HepG2 (cell line): ENCODE data around the gene MTR. TPM values are rescaled to one million over a fixed set of nuclear protein-coding genes. Genes with fewer than 3 reads are reported as not detected.

Source experiments
- ATAC-seq: fragments of 200-7000 bp; cut with Tn5 transposase; 3 replicates; pipeline ENCODE4 v1.9.1; 2020; ENCODE audit warnings: mild to moderate bottlenecking, moderate library complexity
- BruUV-seq: library from RNA; stranded (reverse); fragments of 400-500 nt; replicated peaks from 2 replicates; lab custom pipeline; 2021; lab: Mats Ljungman, UMichigan
- CTCF ChIA-PET: fragments of 300-600 bp; formaldehyde crosslinking; extraction: SDS; loops from one replicate; lab custom pipeline; 2021; ENCODE audit warnings: low total read pairs, inconsistent platforms, low intra/inter-chr PET ratio; lab: Yijun Ruan, JAX
- POLR2A ChIA-PET: fragments of 350-600 bp; sonication (Branson Sonifier 250); formaldehyde crosslinking; loops from one replicate; lab custom pipeline; 2020; ENCODE audit warnings: antibody characterized with exemption, inconsistent platforms; lab: Yijun Ruan, JAX
- DNase-seq: peaks from one replicate; pipeline ENCODE4 v3.0.0-alpha.2; 2015; ENCODE audit warnings: low spot score
- FAIRE-seq: peaks from 3 replicates; lab custom pipeline; 2011; peaks lifted over from hg19 to GRCh38; lab: Jason Lieb, UNC
- H2AFZ ChIP-seq: one replicate; pipeline ENCODE4 v1.6.1; 2011; ENCODE audit warnings: low read length, inconsistent platforms
- H3K27ac ChIP-seq: fragments of 300-600 bp; 3 replicates; pipeline ENCODE4 v1.8.0; 2011; ENCODE audit warnings: mixed run types, mild to moderate bottlenecking, mixed read lengths, low read length, inconsistent platforms; ENCODE audit not compliant: insufficient read depth; ENCODE audit errors: extremely low read length
- H3K27me3 ChIP-seq, 2 experiments: fragments of 200-600 bp in 1 of 2; 2 replicates in 1 of 2; 3 replicates in 1 of 2; pipeline versions ENCODE4 v1.6.0 to v1.8.0; 2011; ENCODE audit warnings: low read length in 2 of 2, mild to moderate bottlenecking in 2 of 2, moderate library complexity in 2 of 2, inconsistent platforms in 1 of 2; ENCODE audit not compliant: insufficient read depth in 2 of 2, control insufficient read depth in 1 of 2
- H3K36me3 ChIP-seq, 2 experiments: fragments of 200-600 bp in 1 of 2; replicated peaks in 1 of 2; 2 replicates in 1 of 2; 3 replicates in 1 of 2; pipeline versions ENCODE4 v1.5.1 to v1.8.0; 2011; ENCODE audit warnings: low read length in 2 of 2, inconsistent platforms in 1 of 2; ENCODE audit not compliant: insufficient read depth in 2 of 2, control insufficient read depth in 1 of 2
- H3K4me1 ChIP-seq: 2 replicates; pipeline ENCODE4 v1.5.1; 2012; ENCODE audit warnings: low read length, inconsistent platforms; ENCODE audit not compliant: insufficient read depth
- H3K4me2 ChIP-seq: 2 replicates; pipeline ENCODE4 v1.6.0; 2011; ENCODE audit warnings: low read depth, low read length, inconsistent platforms
- H3K4me3 ChIP-seq, 3 experiments: fragments of 200-600 bp in 1 of 3; sonication (generic), shearing (Covaris generic) in 1 of 3; replicated peaks in 1 of 3; 2 replicates each; pipeline ENCODE4 v1.5.1; 2011 to 2016; ENCODE audit warnings: low read length in 3 of 3, inconsistent platforms in 2 of 3, low read depth in 2 of 3, mild to moderate bottlenecking in 2 of 3, control low read depth in 1 of 3, mixed read lengths in 1 of 3; ENCODE audit not compliant: insufficient read depth in 1 of 3
- H3K79me2 ChIP-seq: one replicate; pipeline ENCODE4 v1.6.1; 2011; ENCODE audit warnings: low read length, inconsistent platforms; ENCODE audit not compliant: insufficient read depth
- H3K9ac ChIP-seq: 2 replicates; pipeline ENCODE4 v1.6.0; 2011; ENCODE audit warnings: mild to moderate bottlenecking, low read depth, low read length, inconsistent platforms; ENCODE audit not compliant: insufficient read depth
- H3K9me3 ChIP-seq: 2 replicates; pipeline ENCODE4 v1.5.1; 2012; ENCODE audit warnings: mild to moderate bottlenecking, low read length
- H4K20me1 ChIP-seq: 2 replicates; pipeline ENCODE4 v1.6.0; 2011; ENCODE audit warnings: inconsistent platforms, mild to moderate bottlenecking, low read length, moderate library complexity; ENCODE audit not compliant: insufficient read depth
- EP300 ChIP-seq, 3 experiments: sonication (generic) in 1 of 3; formaldehyde crosslinking in 1 of 3; IDR thresholded peaks; 2 replicates each; pipeline versions ENCODE4 v1.5.1 to v1.6.1; 2011 to 2020; ENCODE audit warnings: low read depth in 2 of 3, low read length in 2 of 3, borderline replicate concordance in 1 of 3, improper control_type of control experiment in 1 of 3, mild to moderate bottlenecking in 1 of 3, missing genetic modification reagents in 1 of 3, moderate library complexity in 1 of 3
- ESRRA ChIP-seq: sonication (generic); formaldehyde crosslinking; IDR thresholded peaks from 2 replicates; pipeline ENCODE4 v1.5.1; 2020; ENCODE audit warnings: mild to moderate bottlenecking, low read depth, missing genetic modification reagents
- ETV6 ChIP-seq: sonication (generic); formaldehyde crosslinking; conservative IDR thresholded peaks from 2 replicates; pipeline ENCODE4 v1.4.0; 2020; ENCODE audit warnings: missing genetic modification reagents
- FOXA1 ChIP-seq, 2 experiments: fragments of 450-650 bp in 1 of 2; sonication (generic) in 1 of 2; formaldehyde crosslinking in 1 of 2; IDR thresholded peaks; 2 replicates each; pipeline versions ENCODE4 v1.4.0 to v1.6.1; 2016 to 2020; ENCODE audit warnings: missing genetic modification reagents in 1 of 2
- HOXD1 ChIP-seq: sonication (generic); formaldehyde crosslinking; IDR thresholded peaks from 2 replicates; pipeline ENCODE4 v1.5.0; 2020; ENCODE audit warnings: missing genetic modification reagents
- MED1 ChIP-seq: sonication (generic); formaldehyde crosslinking; IDR thresholded peaks from 2 replicates; pipeline ENCODE4 v1.4.0; 2020; ENCODE audit warnings: missing genetic modification reagents
- MXI1 ChIP-seq: IDR thresholded peaks from 3 replicates; pipeline ENCODE4 v1.6.1; 2012; ENCODE audit warnings: low read depth, low read length, inconsistent platforms, borderline replicate concordance
- NONO ChIP-seq, 2 experiments: fragments of 450-650 bp in 1 of 2; sonication (generic) in 1 of 2; formaldehyde crosslinking in 1 of 2; IDR thresholded peaks in 1 of 2; conservative IDR thresholded peaks in 1 of 2; 2 replicates each; pipeline versions ENCODE4 v1.6.1 to v1.8.0; 2017 to 2022; ENCODE audit warnings: mild to moderate bottlenecking in 1 of 2, missing genetic modification reagents in 1 of 2, moderate library complexity in 1 of 2
- PPARG ChIP-seq: conservative IDR thresholded peaks from 2 replicates; pipeline ENCODE4 v1.6.1; 2016; ENCODE audit warnings: missing biosample characterization, missing genetic modification reagents
- TFDP2 ChIP-seq: sonication (generic); formaldehyde crosslinking; IDR thresholded peaks from 2 replicates; pipeline ENCODE4 v1.4.0; 2020; ENCODE audit warnings: missing genetic modification reagents
- ZBTB38 ChIP-seq: sonication (generic); formaldehyde crosslinking; IDR thresholded peaks from 2 replicates; pipeline ENCODE4 v1.5.1; 2020; ENCODE audit warnings: mild to moderate bottlenecking, missing genetic modification reagents
- ZEB1 ChIP-seq: IDR thresholded peaks from 2 replicates; pipeline ENCODE4 v1.6.1; 2012; ENCODE audit warnings: mild to moderate bottlenecking, low read depth, inconsistent platforms; ENCODE audit not compliant: insufficient replicate concordance
- ZMYM3 ChIP-seq: sonication (generic); formaldehyde crosslinking; IDR thresholded peaks from 2 replicates; pipeline ENCODE4 v1.5.1; 2020; ENCODE audit warnings: mild to moderate bottlenecking, missing genetic modification reagents
- ZNF296 ChIP-seq: sonication (generic); formaldehyde crosslinking; conservative IDR thresholded peaks from 2 replicates; pipeline ENCODE4 v1.5.0; 2020; ENCODE audit warnings: mild to moderate bottlenecking, missing genetic modification reagents
- ZNF333 ChIP-seq: sonication (generic); formaldehyde crosslinking; IDR thresholded peaks from 2 replicates; pipeline ENCODE4 v1.4.0; 2020; ENCODE audit warnings: mild to moderate bottlenecking, missing genetic modification reagents, borderline replicate concordance
- ZNF790 ChIP-seq: sonication (generic); formaldehyde crosslinking; IDR thresholded peaks from 2 replicates; pipeline ENCODE4 v1.8.0; 2022; ENCODE audit warnings: missing genetic modification reagents, mild to moderate bottlenecking, borderline replicate concordance
- whole genome bisulfite sequencing: methylation state at CpG from one replicate; pipeline ENCODE4 v1.1.6; 2017; ENCODE audit warnings: low lambda C conversion rate; 5-methylcytosine and 5-hydroxymethylcytosine counted together
- in situ Hi-C: cut with HindIII; loops from 2 replicates; pipeline ENCODE4 v1.10.0; 2017; ENCODE audit warnings: low pct_unique_long_range_greater_than_20kb; ENCODE audit not compliant: extremely low pct_ligation_motif_present
- intact Hi-C: fragments of 100-400 bp; cut with micrococcal nuclease; formaldehyde crosslinking; loops from one replicate; pipeline ENCODE4 v1.10.0; 2022; ENCODE audit not compliant: unreplicated experiment
- polyA plus RNA-seq, 8 experiments: library from polyadenylated mRNA; depleted of rRNA in 3 of 8; stranded (reverse) in 7 of 8; unstranded in 1 of 8; fragments of >200 nt; fragmentation: Illumina TruSeq in 4 of 8; extraction: Trizol in 4 of 8; gene quantifications; 2 replicates each; pipeline versions ENCODE4 v1.2.1 to v1.2.3, GENCODE V29; 2011 to 2016; ENCODE audit warnings: low read depth in 4 of 8, missing spikeins in 1 of 8, mixed read lengths in 1 of 8; ENCODE audit not compliant: insufficient read depth in 1 of 8
- total RNA-seq, 5 experiments: library from RNA; depleted of rRNA; stranded (reverse); fragments of >200 nt; fragmentation: Illumina TruSeq; extraction: Trizol; gene quantifications; 2 replicates each; pipeline ENCODE4 v1.2.3, GENCODE V29; 2016; ENCODE audit warnings: low read depth in 1 of 5
- TF ChIP-seq, protein P1 (sequence below): fragments of 450-650 bp; IDR thresholded peaks from 2 replicates; pipeline ENCODE4 v1.6.1; 2017; ENCODE audit warnings: mild to moderate bottlenecking
- TF ChIP-seq, protein P2 (sequence below): sonication (generic); formaldehyde crosslinking; IDR thresholded peaks from 2 replicates; pipeline ENCODE4 v1.5.1; 2020; ENCODE audit warnings: missing genetic modification reagents, mild to moderate bottlenecking, borderline replicate concordance

Gene MTR
- total and polyA plus RNA-seq, 2 of the 13 experiments (the other 11 are each of a cell fraction or from before 2014, with no cell fraction given) = 16.3 to 36.1 TPM

DNA sequence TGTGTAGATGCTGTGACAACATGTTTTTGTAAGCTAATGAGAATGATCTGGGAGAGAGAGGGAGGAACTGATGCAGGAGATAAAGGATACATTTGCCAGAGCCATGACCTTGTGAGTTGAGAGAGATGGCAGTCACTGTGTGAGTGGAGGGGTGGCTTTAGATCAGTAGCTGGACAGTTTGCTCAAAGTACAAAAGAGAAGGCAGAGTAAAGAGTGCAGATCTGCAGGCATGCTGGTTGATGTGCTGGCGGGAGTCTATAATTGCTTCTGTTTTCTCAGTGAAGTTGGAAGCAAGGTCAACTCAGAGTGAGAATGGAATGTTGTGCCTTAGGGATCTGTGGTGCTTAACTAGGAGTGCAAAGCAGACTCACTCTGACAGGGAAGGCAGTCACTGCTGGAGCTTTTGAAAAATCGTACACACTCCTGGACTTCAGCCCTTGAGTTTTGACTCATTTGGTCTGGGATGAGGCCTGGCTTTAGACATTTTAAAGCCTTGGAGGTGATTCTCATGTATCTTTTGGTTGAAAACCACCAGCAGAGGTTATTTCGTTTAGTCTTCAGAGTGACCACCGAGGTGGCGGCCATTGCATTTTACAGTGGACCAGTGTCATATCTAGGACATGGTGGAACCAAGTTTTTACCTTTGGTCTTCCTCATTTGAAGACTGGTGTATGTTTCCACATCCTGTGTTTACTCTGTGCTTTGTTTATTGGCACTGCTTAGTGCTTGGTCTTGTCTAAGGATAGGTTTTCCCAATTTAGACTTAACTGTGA lies 49.6 kb downstream of the MTR start:
- Histone ChIP-seq H3K4me3 (peak overlapping the region; percentile 27 to 53 (median 33); a peak in 4 of 6 replicates), H3K36me3 (peaks cover 6 to 39% of the 10 kb centered on the region in 2 experiments), H3K9ac (peak overlapping the region; percentile 66), H2AFZ (peak overlapping the region; percentile 25), H3K4me1 (peaks cover 42% of the 10 kb centered on the region), H4K20me1 (no peaks in the 10 kb centered on the region), H3K27me3 (no peaks in the 10 kb centered on the region), H3K27ac (peak overlapping the region; percentile 95), H3K79me2 (no peaks in the 10 kb centered on the region), H3K4me2 (peak overlapping the region; percentile 81), H3K9me3 (no peaks in the 10 kb centered on the region)
- TSS peak; percentile 59 for BruUV-seq
- intact Hi-C loops = loop anchor here (1.0 to 2.0 kb wide), 2 partner anchors 18 to 50 kb away; partner anchors contain the start of gene MTR
- CTCF ChIA-PET = no interaction called here
- POLR2A ChIA-PET = interaction anchor here (0.8 to 2.9 kb wide), 6 partner anchors 11 to 85 kb away, joined by 3 to 75 read pairs (median 8); partner anchors contain the start of gene MTR
- 4% methylated on average over 4 of the region's 5 CpGs for WGBS
- ATAC-seq (peak; percentile 98), FAIRE-seq (peak; percentile 95), DNase-seq (peak; percentile 96)
- in situ Hi-C loops = no loop called here
- TF ChIP-seq ZMYM3 (CRISPR knock-in tag) (peak; percentile 67), EP300 (IDR thresholded peaks at IDR 0.05; ENCODE audit: low read depth in 2 of 2, low read length in 2 of 2) (peak in 1 of 2 experiments; percentile 54; a peak in 2 of 4 replicates), EP300 (CRISPR knock-in tag; IDR thresholded peaks at IDR 0.05; ENCODE audit: borderline replicate concordance) (peak; percentile 58; the same call in 1 of the 2 replicates), ZEB1 (no peak), ZNF790 (CRISPR knock-in tag) (no peak), ZNF296 (CRISPR knock-in tag) (no peak), HOXD1 (CRISPR knock-in tag) (no peak), MXI1 (peak; percentile 25; the same call in 1 of the 3 replicates), MED1 (CRISPR knock-in tag) (peak; percentile 63), TFDP2 (CRISPR knock-in tag) (peak; percentile 74), ESRRA (peak; percentile 84), NONO (IDR thresholded peaks at IDR 0.05) (no peak), NONO (CRISPR knock-in tag; conservative IDR thresholded peaks at IDR 0.05) (peak; percentile 59; the same call in 1 of the 2 replicates), ZNF333 (CRISPR knock-in tag) (no peak), FOXA1 (IDR thresholded peaks at IDR 0.05) (no peak), FOXA1 (CRISPR knock-in tag; IDR thresholded peaks at IDR 0.05) (peak; percentile 83), ZBTB38 (CRISPR knock-in tag) (no peak), PPARG (CRISPR knock-in tag) (peak; percentile 28; the same call in 1 of the 2 replicates), ETV6 (CRISPR knock-in tag) (no peak)
- TF ChIP-seq, protein P1, sequence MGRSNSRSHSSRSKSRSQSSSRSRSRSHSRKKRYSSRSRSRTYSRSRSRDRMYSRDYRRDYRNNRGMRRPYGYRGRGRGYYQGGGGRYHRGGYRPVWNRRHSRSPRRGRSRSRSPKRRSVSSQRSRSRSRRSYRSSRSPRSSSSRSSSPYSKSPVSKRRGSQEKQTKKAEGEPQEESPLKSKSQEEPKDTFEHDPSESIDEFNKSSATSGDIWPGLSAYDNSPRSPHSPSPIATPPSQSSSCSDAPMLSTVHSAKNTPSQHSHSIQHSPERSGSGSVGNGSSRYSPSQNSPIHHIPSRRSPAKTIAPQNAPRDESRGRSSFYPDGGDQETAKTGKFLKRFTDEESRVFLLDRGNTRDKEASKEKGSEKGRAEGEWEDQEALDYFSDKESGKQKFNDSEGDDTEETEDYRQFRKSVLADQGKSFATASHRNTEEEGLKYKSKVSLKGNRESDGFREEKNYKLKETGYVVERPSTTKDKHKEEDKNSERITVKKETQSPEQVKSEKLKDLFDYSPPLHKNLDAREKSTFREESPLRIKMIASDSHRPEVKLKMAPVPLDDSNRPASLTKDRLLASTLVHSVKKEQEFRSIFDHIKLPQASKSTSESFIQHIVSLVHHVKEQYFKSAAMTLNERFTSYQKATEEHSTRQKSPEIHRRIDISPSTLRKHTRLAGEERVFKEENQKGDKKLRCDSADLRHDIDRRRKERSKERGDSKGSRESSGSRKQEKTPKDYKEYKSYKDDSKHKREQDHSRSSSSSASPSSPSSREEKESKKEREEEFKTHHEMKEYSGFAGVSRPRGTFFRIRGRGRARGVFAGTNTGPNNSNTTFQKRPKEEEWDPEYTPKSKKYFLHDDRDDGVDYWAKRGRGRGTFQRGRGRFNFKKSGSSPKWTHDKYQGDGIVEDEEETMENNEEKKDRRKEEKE = no peak
- TF ChIP-seq, protein P2, sequence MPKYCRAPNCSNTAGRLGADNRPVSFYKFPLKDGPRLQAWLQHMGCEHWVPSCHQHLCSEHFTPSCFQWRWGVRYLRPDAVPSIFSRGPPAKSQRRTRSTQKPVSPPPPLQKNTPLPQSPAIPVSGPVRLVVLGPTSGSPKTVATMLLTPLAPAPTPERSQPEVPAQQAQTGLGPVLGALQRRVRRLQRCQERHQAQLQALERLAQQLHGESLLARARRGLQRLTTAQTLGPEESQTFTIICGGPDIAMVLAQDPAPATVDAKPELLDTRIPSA (CRISPR knock-in tag) = no peak
